ENCODE results near the gene CUBN. TPM values are rescaled to one million over a fixed set of nuclear protein-coding genes. Genes with fewer than 3 reads are reported as not detected.

CUBN gene
- total RNA-seq, 4 donors from 2014 or later: 0.27 to 3.6 (median 0.96) TPM

GRCh38 chr10:16965740-16966447 lies 163.7 kb downstream of the CUBN start:
- Histone ChIP-seq H3K27ac (no peak overlapping the region), H3K4me3 (no peak overlapping the region), H3K9me3 (no peaks in the 10 kb centered on the region), H3K27me3 (no peaks in the 10 kb centered on the region), H3K36me3 (no peaks in the 10 kb centered on the region), H3K4me1 (peaks cover 11 to 13% of the 10 kb centered on the region in 2 donors)
- TF ChIP-seq, protein P1, sequence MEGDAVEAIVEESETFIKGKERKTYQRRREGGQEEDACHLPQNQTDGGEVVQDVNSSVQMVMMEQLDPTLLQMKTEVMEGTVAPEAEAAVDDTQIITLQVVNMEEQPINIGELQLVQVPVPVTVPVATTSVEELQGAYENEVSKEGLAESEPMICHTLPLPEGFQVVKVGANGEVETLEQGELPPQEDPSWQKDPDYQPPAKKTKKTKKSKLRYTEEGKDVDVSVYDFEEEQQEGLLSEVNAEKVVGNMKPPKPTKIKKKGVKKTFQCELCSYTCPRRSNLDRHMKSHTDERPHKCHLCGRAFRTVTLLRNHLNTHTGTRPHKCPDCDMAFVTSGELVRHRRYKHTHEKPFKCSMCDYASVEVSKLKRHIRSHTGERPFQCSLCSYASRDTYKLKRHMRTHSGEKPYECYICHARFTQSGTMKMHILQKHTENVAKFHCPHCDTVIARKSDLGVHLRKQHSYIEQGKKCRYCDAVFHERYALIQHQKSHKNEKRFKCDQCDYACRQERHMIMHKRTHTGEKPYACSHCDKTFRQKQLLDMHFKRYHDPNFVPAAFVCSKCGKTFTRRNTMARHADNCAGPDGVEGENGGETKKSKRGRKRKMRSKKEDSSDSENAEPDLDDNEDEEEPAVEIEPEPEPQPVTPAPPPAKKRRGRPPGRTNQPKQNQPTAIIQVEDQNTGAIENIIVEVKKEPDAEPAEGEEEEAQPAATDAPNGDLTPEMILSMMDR (IDR thresholded peaks at IDR 0.05 in 4 of 5, conservative IDR thresholded peaks at IDR 0.05 in 1 of 5): no peak
- no peak for TF ChIP-seq POLR2A (IDR thresholded peaks at IDR 0.05)
- ATAC-seq (no peak), DNase-seq (no peak)
- in situ Hi-C loops (cut with MboI; ENCODE audit: low sequenced_read_pairs in 4 of 4): no loop called here
- intact Hi-C loops (cut with DNase I; ENCODE audit: low total_unique reads): no loop called here

GRCh38 chr10:16965344-16965616 lies 164.3 kb downstream of the CUBN start:
- Histone ChIP-seq H3K4me3 (no peak overlapping the region), H3K27me3 (no peaks in the 10 kb centered on the region), H3K36me3 (no peaks in the 10 kb centered on the region), H3K27ac (no peak overlapping the region), H3K4me1 (peaks cover 11 to 13% of the 10 kb centered on the region in 2 donors), H3K9me3 (no peaks in the 10 kb centered on the region)
- ATAC-seq: no peak
- in situ Hi-C loops (cut with MboI; ENCODE audit: low sequenced_read_pairs in 4 of 4) (no loop called here), intact Hi-C loops (cut with DNase I; ENCODE audit: low total_unique reads) (no loop called here)
- TF ChIP-seq, protein P1 (IDR thresholded peaks at IDR 0.05 in 4 of 5, conservative IDR thresholded peaks at IDR 0.05 in 1 of 5): no peak
- no peak for TF ChIP-seq POLR2A (IDR thresholded peaks at IDR 0.05)
- DNase-seq: no peak

DNA sequence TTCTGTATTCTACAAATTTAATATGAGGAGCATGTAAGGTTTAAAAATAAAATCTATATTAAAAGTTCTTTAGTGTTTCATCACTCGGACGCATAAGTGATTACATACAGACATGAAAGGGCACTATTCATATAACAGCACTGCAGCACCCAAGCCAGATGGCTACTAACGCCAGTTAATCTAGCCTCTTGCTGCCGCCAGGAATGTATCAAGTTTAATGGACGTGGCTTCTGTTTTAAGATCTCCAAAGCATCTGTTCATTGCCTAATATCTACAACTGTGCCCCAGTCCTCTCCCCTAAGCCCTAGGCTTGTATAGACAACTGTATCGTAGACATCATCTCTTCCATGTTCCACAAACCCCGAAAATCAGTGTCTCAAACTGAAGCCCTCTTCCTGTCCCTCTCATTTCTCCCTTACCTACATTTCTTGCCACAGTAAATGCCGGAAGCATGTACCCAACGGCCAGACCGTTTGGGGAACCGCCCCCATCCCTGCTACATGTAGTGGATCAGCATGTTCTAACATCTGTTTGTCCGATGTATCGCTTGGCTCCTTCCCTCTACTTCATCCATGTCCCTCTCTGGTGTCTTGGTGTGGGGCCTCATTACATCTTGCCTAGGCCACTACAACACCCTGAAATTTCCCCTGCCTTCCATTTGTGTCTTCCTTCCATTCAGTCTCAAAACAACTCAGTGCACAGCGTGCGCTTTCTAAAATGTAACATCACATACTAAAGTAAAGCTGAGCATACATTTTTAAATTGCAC lies 164.9 kb downstream of the CUBN start:
- Histone ChIP-seq H3K27me3 (no peaks in the 10 kb centered on the region), H3K9me3 (no peaks in the 10 kb centered on the region), H3K4me1 (peaks cover 11 to 13% of the 10 kb centered on the region in 2 donors), H3K4me3 (no peak overlapping the region), H3K27ac (no peak overlapping the region), H3K36me3 (no peaks in the 10 kb centered on the region)
- ATAC-seq (peak; percentile 36 to 46), DNase-seq (no peak)
- no peak for TF ChIP-seq POLR2A (IDR thresholded peaks at IDR 0.05)
- TF ChIP-seq, protein P1 (IDR thresholded peaks at IDR 0.05 in 4 of 5, conservative IDR thresholded peaks at IDR 0.05 in 1 of 5): no peak
- intact Hi-C loops (cut with DNase I; ENCODE audit: low total_unique reads): no loop called here
- in situ Hi-C loops (cut with MboI; ENCODE audit: low sequenced_read_pairs in 4 of 4): no loop called here

GRCh38 chr10:16960551-16960950 lies 169.1 kb downstream of the CUBN start:
- in situ Hi-C loops (cut with MboI; ENCODE audit: low sequenced_read_pairs in 4 of 4): no loop called here
- Histone ChIP-seq H3K27me3 (no peaks in the 10 kb centered on the region), H3K36me3 (no peaks in the 10 kb centered on the region), H3K4me3 (no peak overlapping the region), H3K27ac (no peak overlapping the region), H3K9me3 (no peaks in the 10 kb centered on the region), H3K4me1 (no peaks in the 10 kb centered on the region)
- no peak for ATAC-seq
- no peak for DNase-seq
- TF ChIP-seq, protein P1 (IDR thresholded peaks at IDR 0.05 in 4 of 5, conservative IDR thresholded peaks at IDR 0.05 in 1 of 5): no peak
- TF ChIP-seq POLR2A (IDR thresholded peaks at IDR 0.05): no peak
- intact Hi-C loops (cut with DNase I; ENCODE audit: low total_unique reads): no loop called here

Data from gastrocnemius medialis (tissue), 4 donors.